Measurements from ENCODE around the gene CDKL2.

The CDKL2 gene

DNA sequence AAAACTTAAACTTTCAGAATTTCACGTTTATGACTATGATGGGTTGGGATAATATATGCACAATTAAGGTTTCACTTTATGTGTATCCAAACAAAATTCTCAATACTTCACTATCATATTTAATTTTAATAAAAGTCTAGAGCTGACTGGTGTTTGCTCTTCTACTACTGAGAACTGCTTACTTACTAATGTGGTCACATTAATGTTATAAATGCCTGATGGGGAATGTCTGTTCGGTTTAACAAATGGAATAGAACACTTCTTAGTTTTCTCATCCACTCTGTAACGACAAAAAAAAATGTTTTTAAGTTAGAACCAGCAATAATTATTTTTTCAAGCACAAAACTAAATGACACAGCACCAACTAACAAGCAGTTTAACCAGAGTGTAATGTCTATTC is 34.3 kb downstream of the CDKL2 start:
- no peaks in the 10 kb centered on the region for H3K27me3 ChIP-seq (ENCODE audit: control insufficient read depth, insufficient read depth, low read length)
- H3K4me1 ChIP-seq (ENCODE audit: control insufficient read depth, insufficient read depth, low read length), result no peaks in the 10 kb centered on the region
- H3K9ac ChIP-seq (ENCODE audit: low read depth, low read length), result no peak overlapping the region
- no peak overlapping the region for H3K4me2 ChIP-seq (ENCODE audit: low read length)
- no peak overlapping the region for H3K4me3 ChIP-seq (ENCODE audit: low read length)
- no peaks in the 10 kb centered on the region for H3K9me3 ChIP-seq (replicated peaks; ENCODE audit: low read length)
- no peaks in the 10 kb centered on the region for H3K36me3 ChIP-seq (ENCODE audit: insufficient read depth, low read length)

DNA sequence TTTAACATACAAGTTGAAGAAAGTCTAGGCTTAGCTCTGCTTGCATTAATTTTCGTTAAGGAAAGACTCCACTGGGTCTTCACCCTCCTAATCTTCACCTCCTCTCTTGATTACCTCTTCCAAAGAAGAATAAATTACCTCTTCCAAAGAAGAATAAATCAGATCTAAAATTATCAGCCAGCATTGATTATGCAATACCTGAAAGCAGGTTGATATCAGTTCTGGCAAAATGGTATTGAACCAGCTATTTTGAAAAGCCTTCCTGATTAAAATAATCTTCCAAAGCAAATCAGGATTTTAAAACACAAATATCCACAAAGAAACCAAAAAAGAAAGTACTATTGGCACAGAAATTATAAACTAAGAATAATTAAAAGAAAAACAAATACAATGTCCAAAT is 36.9 kb downstream of the CDKL2 start:
- H3K4me3 ChIP-seq (ENCODE audit: low read length), result no peak overlapping the region
- no peak overlapping the region for H3K4me2 ChIP-seq (ENCODE audit: low read length)
- no peaks in the 10 kb centered on the region for H3K27me3 ChIP-seq (ENCODE audit: control insufficient read depth, insufficient read depth, low read length)
- no peaks in the 10 kb centered on the region for H3K36me3 ChIP-seq (ENCODE audit: insufficient read depth, low read length)
- no peak overlapping the region for H3K9ac ChIP-seq (ENCODE audit: low read depth, low read length)
- no peaks in the 10 kb centered on the region for H3K9me3 ChIP-seq (replicated peaks; ENCODE audit: low read length)
- H3K4me1 ChIP-seq (ENCODE audit: control insufficient read depth, insufficient read depth, low read length), result no peaks in the 10 kb centered on the region

DNA sequence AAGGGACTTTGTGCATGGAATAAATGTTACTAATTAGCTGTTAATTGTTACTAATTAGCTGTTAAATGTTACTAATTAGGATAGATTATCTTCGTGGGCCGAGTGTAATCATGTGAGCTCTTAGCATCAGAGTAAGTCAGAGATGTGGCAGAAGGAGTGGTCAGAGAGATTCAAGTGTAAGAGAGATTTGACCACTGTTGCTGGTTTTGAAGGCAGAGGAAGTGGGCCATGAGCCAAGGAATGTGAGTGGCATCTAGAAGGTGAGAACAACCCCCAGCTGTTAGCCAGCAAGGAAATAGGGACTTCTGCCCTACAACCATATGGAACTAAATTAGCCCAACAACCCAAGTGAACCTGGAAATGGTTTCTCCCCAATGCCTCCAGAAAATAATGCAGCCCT is 46.3 kb downstream of the CDKL2 start:
- H3K27me3 ChIP-seq (ENCODE audit: control insufficient read depth, insufficient read depth, low read length), result peaks cover 6% of the 10 kb centered on the region
- no peak overlapping the region for H3K4me3 ChIP-seq (ENCODE audit: low read length)
- no peak overlapping the region for H3K9ac ChIP-seq (ENCODE audit: low read depth, low read length)
- H3K36me3 ChIP-seq (ENCODE audit: insufficient read depth, low read length), result no peaks in the 10 kb centered on the region
- no peaks in the 10 kb centered on the region for H3K4me1 ChIP-seq (ENCODE audit: control insufficient read depth, insufficient read depth, low read length)
- H3K9me3 ChIP-seq (replicated peaks; ENCODE audit: low read length), result no peaks in the 10 kb centered on the region
- no peak overlapping the region for H3K4me2 ChIP-seq (ENCODE audit: low read length)

DNA sequence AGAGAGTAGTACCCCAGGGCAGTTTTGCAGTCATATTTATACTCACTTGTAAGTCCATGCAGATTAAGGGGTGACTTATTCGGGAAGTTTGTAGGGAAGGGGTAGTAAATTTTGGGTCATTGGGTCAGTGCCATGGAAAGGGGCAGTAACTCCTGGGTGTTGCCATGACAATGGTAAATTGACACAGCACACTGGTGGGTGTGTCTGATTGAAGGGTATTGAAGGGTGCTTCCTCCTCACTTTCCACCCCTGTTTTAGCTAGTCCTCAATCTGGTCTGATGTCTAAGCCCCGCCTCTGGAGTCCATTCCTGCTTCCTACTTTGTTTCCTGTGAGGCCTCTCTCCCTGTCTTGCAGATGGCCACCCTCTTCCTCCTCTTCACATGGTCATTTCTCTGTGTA is 62.6 kb downstream of the CDKL2 start:
- Histone ChIP-seq H3K4me2 (ENCODE audit: low read length) (no peak overlapping the region), H3K27me3 (ENCODE audit: control insufficient read depth, insufficient read depth, low read length) (peaks cover 17% of the 10 kb centered on the region), H3K9ac (ENCODE audit: low read depth, low read length) (no peak overlapping the region), H3K9me3 (replicated peaks; ENCODE audit: low read length) (no peaks in the 10 kb centered on the region), H3K36me3 (ENCODE audit: insufficient read depth, low read length) (no peaks in the 10 kb centered on the region), H3K4me3 (ENCODE audit: low read length) (no peak overlapping the region), H3K4me1 (ENCODE audit: control insufficient read depth, insufficient read depth, low read length) (no peaks in the 10 kb centered on the region)

DNA sequence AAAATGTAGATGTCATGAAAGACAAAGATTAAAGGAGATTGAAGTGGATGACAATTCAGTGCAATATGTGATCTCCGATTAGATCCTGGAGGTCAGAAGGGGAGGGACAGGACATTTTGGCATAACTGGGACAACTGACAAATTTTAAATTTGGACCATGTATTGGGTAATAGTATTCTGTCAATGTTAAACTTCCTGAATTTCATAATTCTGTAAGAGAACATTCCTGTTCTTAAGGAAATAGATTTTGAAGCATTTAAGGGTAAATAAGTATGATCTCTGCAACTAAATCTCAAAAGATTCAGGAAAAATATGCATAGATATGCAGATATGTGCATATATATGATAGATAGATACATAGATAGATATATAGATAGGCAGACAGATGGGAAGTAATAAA is 63.4 kb downstream of the CDKL2 start:
- no peak overlapping the region for H3K4me2 ChIP-seq (ENCODE audit: low read length)
- no peaks in the 10 kb centered on the region for H3K9me3 ChIP-seq (replicated peaks; ENCODE audit: low read length)
- no peaks in the 10 kb centered on the region for H3K4me1 ChIP-seq (ENCODE audit: control insufficient read depth, insufficient read depth, low read length)
- H3K27me3 ChIP-seq (ENCODE audit: control insufficient read depth, insufficient read depth, low read length), result peaks cover 11% of the 10 kb centered on the region
- H3K36me3 ChIP-seq (ENCODE audit: insufficient read depth, low read length), result no peaks in the 10 kb centered on the region
- no peak overlapping the region for H3K4me3 ChIP-seq (ENCODE audit: low read length)
- no peak overlapping the region for H3K9ac ChIP-seq (ENCODE audit: low read depth, low read length)

DNA sequence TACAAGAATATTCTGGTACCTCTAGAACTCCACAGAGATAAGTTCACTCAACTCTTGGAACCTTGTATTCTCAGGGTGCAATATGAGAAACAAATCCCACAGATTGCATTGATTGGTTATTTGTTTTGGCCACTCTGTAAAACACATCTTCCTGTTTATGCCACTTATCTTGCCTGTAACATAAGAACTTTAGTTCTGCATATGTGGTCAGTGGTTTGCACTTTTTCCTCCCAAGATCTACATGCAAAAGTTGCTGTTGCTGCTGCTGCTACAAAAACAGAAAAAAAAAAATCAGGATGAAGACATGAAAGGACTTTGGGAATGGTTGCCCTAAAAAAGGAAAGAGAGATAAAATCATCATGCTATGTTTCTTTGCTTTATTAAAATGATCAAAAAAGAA is 64.8 kb downstream of the CDKL2 start:
- Histone ChIP-seq H3K9me3 (replicated peaks; ENCODE audit: low read length) (no peaks in the 10 kb centered on the region), H3K4me3 (ENCODE audit: low read length) (no peak overlapping the region), H3K36me3 (ENCODE audit: insufficient read depth, low read length) (no peaks in the 10 kb centered on the region), H3K27me3 (ENCODE audit: control insufficient read depth, insufficient read depth, low read length) (peaks cover 6% of the 10 kb centered on the region), H3K9ac (ENCODE audit: low read depth, low read length) (no peak overlapping the region), H3K4me2 (ENCODE audit: low read length) (no peak overlapping the region), H3K4me1 (ENCODE audit: control insufficient read depth, insufficient read depth, low read length) (no peaks in the 10 kb centered on the region)

DNA sequence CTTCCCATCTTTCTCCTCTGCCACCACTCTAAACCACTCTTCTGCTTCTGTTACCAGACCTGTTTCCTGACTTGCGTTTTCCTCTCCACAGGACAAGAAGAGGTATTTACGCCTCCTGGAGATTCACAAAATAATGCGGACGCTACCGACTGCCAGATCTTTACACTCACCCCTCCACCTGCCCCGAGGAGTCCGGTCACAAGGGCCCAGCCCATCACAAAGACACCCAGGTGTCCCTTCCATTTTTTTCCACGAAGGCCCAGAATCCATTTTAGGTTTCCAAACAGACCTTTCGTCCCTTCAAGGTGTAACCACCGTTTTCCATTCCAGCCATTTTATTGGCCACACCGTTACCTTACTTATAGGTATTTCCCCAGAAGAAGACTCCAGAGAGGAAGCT is 66.3 kb downstream of the CDKL2 start:
- H3K9me3 ChIP-seq (replicated peaks; ENCODE audit: low read length), result no peaks in the 10 kb centered on the region
- no peaks in the 10 kb centered on the region for H3K36me3 ChIP-seq (ENCODE audit: insufficient read depth, low read length)
- no peak overlapping the region for H3K4me3 ChIP-seq (ENCODE audit: low read length)
- no peaks in the 10 kb centered on the region for H3K4me1 ChIP-seq (ENCODE audit: control insufficient read depth, insufficient read depth, low read length)
- no peak overlapping the region for H3K9ac ChIP-seq (ENCODE audit: low read depth, low read length)
- H3K4me2 ChIP-seq (ENCODE audit: low read length), result no peak overlapping the region
- peaks cover 6% of the 10 kb centered on the region for H3K27me3 ChIP-seq (ENCODE audit: control insufficient read depth, insufficient read depth, low read length)

DNA sequence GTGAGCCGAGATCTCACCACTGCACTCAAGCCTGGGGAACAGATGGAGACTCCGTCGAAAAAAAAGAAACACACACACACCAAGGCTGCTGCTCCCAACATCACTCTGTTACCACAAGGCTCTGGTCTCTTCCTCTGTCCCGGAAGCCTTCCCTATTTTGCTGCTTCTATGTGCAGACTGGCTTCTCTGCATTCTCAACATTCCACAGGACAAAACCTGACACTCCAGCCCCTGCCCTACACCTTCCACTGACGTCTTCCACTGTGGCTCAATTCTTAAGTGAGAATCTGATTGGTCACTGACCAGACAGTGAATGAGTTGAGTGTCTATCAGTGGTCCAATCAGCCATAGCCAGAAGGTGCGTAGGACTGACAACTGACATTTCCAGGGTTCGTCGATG is 68.5 kb downstream of the CDKL2 start:
- no peaks in the 10 kb centered on the region for H3K9me3 ChIP-seq (replicated peaks; ENCODE audit: low read length)
- H3K4me3 ChIP-seq (ENCODE audit: low read length), result no peak overlapping the region

DNA sequence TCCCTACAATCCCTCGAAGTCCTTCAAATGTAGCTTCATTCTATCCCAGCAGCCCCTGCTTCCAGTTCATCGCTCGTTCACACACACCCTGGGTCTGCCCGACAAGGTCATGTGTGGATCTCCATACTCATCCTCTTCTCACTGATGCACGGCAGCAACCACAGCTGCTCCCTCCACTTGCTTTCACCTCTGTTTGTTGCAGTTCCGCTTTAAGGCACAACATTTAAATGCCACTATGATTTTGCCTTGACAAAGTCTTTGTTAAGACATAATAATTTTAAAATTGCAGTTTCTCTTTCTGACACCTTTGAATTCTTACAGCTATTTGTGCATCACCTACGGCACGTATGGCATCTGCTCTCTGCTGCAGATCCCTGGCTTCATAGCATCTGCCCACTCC is 72.6 kb downstream of the CDKL2 start:
- Histone ChIP-seq H3K4me1 (ENCODE audit: control insufficient read depth, insufficient read depth, low read length) (no peaks in the 10 kb centered on the region), H3K4me2 (ENCODE audit: low read length) (no peak overlapping the region), H3K9me3 (replicated peaks; ENCODE audit: low read length) (no peaks in the 10 kb centered on the region), H3K9ac (ENCODE audit: low read depth, low read length) (no peak overlapping the region), H3K36me3 (ENCODE audit: insufficient read depth, low read length) (no peaks in the 10 kb centered on the region), H3K27me3 (ENCODE audit: control insufficient read depth, insufficient read depth, low read length) (peaks cover 16% of the 10 kb centered on the region), H3K4me3 (ENCODE audit: low read length) (no peak overlapping the region)

More for the DNA sequence above, 68.5 kb downstream of the CDKL2 start:
- Histone ChIP-seq H3K4me1 (ENCODE audit: control insufficient read depth, insufficient read depth, low read length) (no peaks in the 10 kb centered on the region), H3K4me2 (ENCODE audit: low read length) (no peak overlapping the region), H3K36me3 (ENCODE audit: insufficient read depth, low read length) (no peaks in the 10 kb centered on the region), H3K9ac (ENCODE audit: low read depth, low read length) (no peak overlapping the region), H3K27me3 (ENCODE audit: control insufficient read depth, insufficient read depth, low read length) (peaks cover 14% of the 10 kb centered on the region)

DNA sequence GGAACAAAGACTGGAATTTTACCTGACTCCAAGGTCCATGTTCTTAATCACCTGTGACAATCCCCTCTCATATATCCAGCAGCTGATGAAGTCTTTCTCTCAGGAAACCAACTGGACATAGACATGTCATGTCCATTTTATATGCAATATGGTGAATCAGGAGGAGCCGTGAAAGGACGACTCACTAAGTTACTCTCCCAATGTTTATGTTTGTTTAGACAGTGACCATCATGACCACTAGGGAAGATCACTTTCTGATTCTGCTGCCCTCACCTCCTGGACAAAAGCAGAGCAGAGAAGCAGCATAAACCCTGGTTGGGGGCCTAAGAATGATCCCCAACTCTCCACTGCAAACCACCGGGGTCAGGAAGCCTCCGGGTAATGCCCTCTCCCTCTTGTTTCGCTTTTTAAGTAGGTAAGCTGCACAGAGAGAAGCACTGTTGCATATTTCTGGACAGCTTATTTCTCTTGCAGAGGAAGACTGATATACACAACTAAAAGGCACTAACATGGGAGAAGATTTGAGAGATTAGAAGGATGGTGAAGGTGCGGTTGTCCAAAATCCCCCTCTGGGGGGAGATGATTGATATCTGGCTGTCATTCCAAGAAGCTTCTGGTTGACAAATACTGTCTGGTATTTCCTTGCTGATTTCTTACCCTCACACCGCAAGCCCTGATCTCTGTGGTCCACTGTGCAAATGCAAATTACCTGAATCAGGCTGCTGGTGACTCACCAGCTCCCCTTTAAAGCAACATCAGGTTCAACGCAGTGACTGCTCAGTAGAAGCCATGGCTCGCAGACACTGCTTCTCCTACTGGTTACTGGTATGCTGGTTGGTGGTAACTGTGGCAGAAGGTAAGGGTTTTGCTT is 74.8 kb downstream of the CDKL2 start, which contains the start of gene ODAPH:
Gene ODAPH (plus strand): TSS at position 773 of the 871 bp plus-strand sequence. CDS start 17 bp downstream, at position 790.
- H3K9me3 ChIP-seq (replicated peaks; ENCODE audit: low read length), result no peaks in the 10 kb centered on the region
- H3K36me3 ChIP-seq (ENCODE audit: insufficient read depth, low read length), result no peaks in the 10 kb centered on the region
- no peak within 1 kb of the TSS for H3K9ac ChIP-seq (ENCODE audit: low read depth, low read length)
- peaks cover 16% of the 10 kb centered on the region for H3K27me3 ChIP-seq (ENCODE audit: control insufficient read depth, insufficient read depth, low read length)
- H3K4me1 ChIP-seq (ENCODE audit: control insufficient read depth, insufficient read depth, low read length), result no peaks in the 10 kb centered on the region
- H3K4me3 ChIP-seq (ENCODE audit: low read length), result no peak within 1 kb of the TSS
- no peak within 1 kb of the TSS for H3K4me2 ChIP-seq (ENCODE audit: low read length)

DNA sequence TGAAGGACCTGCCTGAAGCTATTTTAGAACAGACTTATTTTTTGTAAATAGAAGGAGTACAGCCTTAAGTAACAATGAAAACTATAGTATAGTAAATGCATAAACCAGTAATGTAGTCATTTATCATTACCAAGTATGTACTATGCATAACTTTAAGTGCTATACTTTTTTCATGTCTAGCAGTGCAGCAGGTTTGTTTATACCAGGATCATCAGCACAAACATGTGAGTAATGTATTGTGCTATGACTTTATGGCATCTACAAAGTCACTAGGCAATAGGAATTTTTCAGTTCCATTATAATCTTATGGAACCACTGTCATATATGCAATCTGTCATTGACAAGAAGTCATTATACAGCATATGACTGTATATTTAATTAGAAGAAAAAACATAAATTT is 77.9 kb downstream of the CDKL2 start:
- Histone ChIP-seq H3K36me3 (ENCODE audit: insufficient read depth, low read length) (no peaks in the 10 kb centered on the region), H3K9ac (ENCODE audit: low read depth, low read length) (no peak overlapping the region), H3K4me3 (ENCODE audit: low read length) (no peak overlapping the region), H3K27me3 (ENCODE audit: control insufficient read depth, insufficient read depth, low read length) (peaks cover 12% of the 10 kb centered on the region), H3K9me3 (replicated peaks; ENCODE audit: low read length) (no peaks in the 10 kb centered on the region), H3K4me1 (ENCODE audit: control insufficient read depth, insufficient read depth, low read length) (peaks cover 3% of the 10 kb centered on the region), H3K4me2 (ENCODE audit: low read length) (no peak overlapping the region)

DNA sequence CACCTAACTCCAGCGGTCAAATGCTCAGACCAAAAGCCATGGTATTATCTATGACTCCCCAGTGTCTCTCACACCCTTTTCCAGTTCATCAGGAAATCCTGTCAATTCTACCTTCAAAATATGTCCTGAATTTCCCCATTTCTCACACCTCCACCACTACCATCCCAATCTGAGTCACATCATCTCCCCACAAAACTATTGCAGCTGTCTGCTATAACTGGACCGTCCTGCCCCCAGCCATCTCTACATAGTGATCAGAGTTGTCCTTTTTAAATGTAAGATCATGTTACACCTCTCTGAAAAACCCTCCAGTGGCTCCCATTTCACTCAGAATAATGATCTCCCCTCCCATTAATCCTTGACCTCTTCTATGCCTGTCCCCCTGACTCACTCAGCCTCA is 81.3 kb downstream of the CDKL2 start:
- Histone ChIP-seq H3K27me3 (ENCODE audit: control insufficient read depth, insufficient read depth, low read length) (no peaks in the 10 kb centered on the region), H3K4me3 (ENCODE audit: low read length) (no peak overlapping the region), H3K4me1 (ENCODE audit: control insufficient read depth, insufficient read depth, low read length) (peaks cover 3% of the 10 kb centered on the region), H3K9me3 (replicated peaks; ENCODE audit: low read length) (no peaks in the 10 kb centered on the region), H3K4me2 (ENCODE audit: low read length) (no peak overlapping the region), H3K9ac (ENCODE audit: low read depth, low read length) (no peak overlapping the region), H3K36me3 (ENCODE audit: insufficient read depth, low read length) (no peaks in the 10 kb centered on the region)

All from skeletal muscle satellite cell (primary cell).